H9 (cell line): Measurements from ENCODE around the gene CDC42EP3. TPM values are rescaled to one million over a fixed set of nuclear protein-coding genes. Genes with fewer than 3 reads are reported as not detected.

Source experiments
- DNase-seq: peaks from one replicate; pipeline ENCODE4 v3.0.0-alpha.2; 2017
- H2AFZ ChIP-seq: one replicate; pipeline ENCODE4 v1.6.1; 2013; ENCODE audit warnings: mild to moderate bottlenecking, low read length, control low read depth, moderate library complexity
- H2AK5ac ChIP-seq: 2 replicates; pipeline ENCODE4 v1.6.1; 2013; ENCODE audit warnings: low read length, control low read depth, mixed read lengths; ENCODE audit not compliant: insufficient read length
- H2BK120ac ChIP-seq: one replicate; pipeline ENCODE4 v1.6.1; 2013; ENCODE audit warnings: low read depth, mild to moderate bottlenecking, low read length, control low read depth, inconsistent platforms; ENCODE audit not compliant: poor library complexity, severe bottlenecking
- H2BK12ac ChIP-seq: 2 replicates; pipeline ENCODE4 v1.6.1; 2013; ENCODE audit warnings: low read length, control low read depth, mixed read lengths, low read depth; ENCODE audit not compliant: insufficient read length
- H2BK15ac ChIP-seq: 2 replicates; pipeline ENCODE4 v1.6.1; 2013; ENCODE audit warnings: low read depth, low read length, control low read depth
- H2BK20ac ChIP-seq: one replicate; pipeline ENCODE4 v1.6.1; 2013; ENCODE audit warnings: low read depth, mild to moderate bottlenecking, low read length, control low read depth, inconsistent platforms; ENCODE audit not compliant: poor library complexity, severe bottlenecking
- H2BK5ac ChIP-seq: 2 replicates; pipeline ENCODE4 v1.6.1; 2013; ENCODE audit warnings: low read length, control low read depth, mixed read lengths; ENCODE audit not compliant: insufficient read length
- H3K14ac ChIP-seq: 2 replicates; pipeline ENCODE4 v1.6.1; 2013; ENCODE audit warnings: low read length, control low read depth; ENCODE audit not compliant: insufficient read depth
- H3K18ac ChIP-seq: 2 replicates; pipeline ENCODE4 v1.6.1; 2013; ENCODE audit warnings: low read depth, mild to moderate bottlenecking, mixed read lengths, low read length, control low read depth; ENCODE audit not compliant: insufficient read length
- H3K23ac ChIP-seq: 2 replicates; pipeline ENCODE4 v1.6.1; 2013; ENCODE audit warnings: low read length, control low read depth, mixed read lengths, low read depth; ENCODE audit not compliant: insufficient read length
- H3K23me2 ChIP-seq: 2 replicates; pipeline ENCODE4 v1.6.1; 2013; ENCODE audit warnings: low read depth, mild to moderate bottlenecking, mixed read lengths, low read length, control low read depth; ENCODE audit not compliant: insufficient read length, poor library complexity, severe bottlenecking
- H3K27ac ChIP-seq: 2 replicates; pipeline ENCODE4 v1.5.1; 2013; ENCODE audit warnings: low read length, control low read depth, mixed read lengths, low read depth; ENCODE audit not compliant: insufficient read length
- H3K27me3 ChIP-seq: 2 replicates; pipeline ENCODE4 v1.6.1; 2013; ENCODE audit warnings: low read length, control low read depth, inconsistent platforms; ENCODE audit not compliant: insufficient read depth
- H3K4ac ChIP-seq: 2 replicates; pipeline ENCODE4 v1.6.1; 2013; ENCODE audit warnings: low read depth, mild to moderate bottlenecking, control low read depth, inconsistent platforms, low read length, moderate library complexity
- H3K4me1 ChIP-seq: 2 replicates; pipeline ENCODE4 v1.6.1; 2013; ENCODE audit warnings: low read length, control low read depth, inconsistent platforms; ENCODE audit not compliant: insufficient read depth
- H3K4me2 ChIP-seq: 2 replicates; pipeline ENCODE4 v1.6.1; 2013; ENCODE audit warnings: low read length, control low read depth, mixed read lengths; ENCODE audit not compliant: insufficient read length, insufficient read depth
- H3K56ac ChIP-seq: 2 replicates; pipeline ENCODE4 v1.6.1; 2013; ENCODE audit warnings: low read depth, mild to moderate bottlenecking, mixed read lengths, low read length, control low read depth; ENCODE audit not compliant: insufficient read length
- H3K79me1 ChIP-seq: 2 replicates; pipeline ENCODE4 v1.6.1; 2013; ENCODE audit warnings: low read depth, mild to moderate bottlenecking, moderate library complexity, low read length, control low read depth, inconsistent platforms; ENCODE audit not compliant: insufficient read depth, poor library complexity, severe bottlenecking
- H3K79me2 ChIP-seq: 2 replicates; pipeline ENCODE4 v1.6.1; 2013; ENCODE audit warnings: low read length, control low read depth, inconsistent platforms; ENCODE audit not compliant: insufficient read depth
- H3K9ac ChIP-seq: 2 replicates; pipeline ENCODE4 v1.6.1; 2013; ENCODE audit warnings: low read length, control low read depth, mixed read lengths; ENCODE audit not compliant: insufficient read length; ENCODE audit errors: extremely low read depth
- H3K9me3 ChIP-seq: one replicate; pipeline ENCODE4 v1.6.1; 2013; ENCODE audit warnings: low read depth, low read length, inconsistent platforms; ENCODE audit not compliant: control insufficient read depth
- H3T11ph ChIP-seq: one replicate; pipeline ENCODE4 v1.6.1; 2013; ENCODE audit warnings: mild to moderate bottlenecking, low read length, control low read depth, inconsistent platforms
- H4K20me1 ChIP-seq: one replicate; pipeline ENCODE4 v1.6.1; 2013; ENCODE audit not compliant: control insufficient read depth, insufficient read length, insufficient read depth
- H4K5ac ChIP-seq: 2 replicates; pipeline ENCODE4 v1.6.1; 2013; ENCODE audit warnings: low read depth, mild to moderate bottlenecking, mixed read lengths, low read length, control low read depth; ENCODE audit not compliant: insufficient read length
- H4K8ac ChIP-seq: replicated peaks from 2 replicates; pipeline ENCODE4 v1.6.1; 2013; ENCODE audit warnings: low read length, control low read depth, mixed read lengths, low read depth; ENCODE audit not compliant: insufficient read length
- H4K91ac ChIP-seq: 2 replicates; pipeline ENCODE4 v1.6.1; 2013; ENCODE audit warnings: low read depth, mild to moderate bottlenecking, moderate library complexity, mixed read lengths, low read length, control low read depth; ENCODE audit not compliant: insufficient read length
- H3K27ac Mint-ChIP-seq, 3 experiments: 2 replicates in 2 of 3; 3 replicates in 1 of 3; pipeline ENCODE4 v1.8.0; 2020 to 2021; ENCODE audit warnings: mixed read lengths in 3 of 3, mild to moderate bottlenecking in 1 of 3, moderate library complexity in 1 of 3
- H3K27me3 Mint-ChIP-seq: 2 replicates; pipeline ENCODE4 v1.8.0; 2021; ENCODE audit warnings: low read depth, mild to moderate bottlenecking, moderate library complexity, mixed read lengths
- H3K36me3 Mint-ChIP-seq, 3 experiments: 2 replicates in 2 of 3; 3 replicates in 1 of 3; pipeline ENCODE4 v1.8.0; 2020 to 2021; ENCODE audit warnings: low read depth in 3 of 3, mixed read lengths in 3 of 3; ENCODE audit not compliant: insufficient read depth in 1 of 3
- H3K4me1 Mint-ChIP-seq, 2 experiments: 2 replicates each; pipeline ENCODE4 v1.8.0; 2020; ENCODE audit warnings: mixed read lengths in 2 of 2
- H3K4me3 Mint-ChIP-seq, 2 experiments: 2 replicates in 1 of 2; 3 replicates in 1 of 2; pipeline ENCODE4 v1.8.0; 2020 to 2021; ENCODE audit warnings: mild to moderate bottlenecking in 2 of 2, mixed read lengths in 2 of 2, moderate library complexity in 1 of 2
- H3K9me3 Mint-ChIP-seq, 2 experiments: 2 replicates in 1 of 2; 3 replicates in 1 of 2; pipeline ENCODE4 v1.8.0; 2020; ENCODE audit warnings: mild to moderate bottlenecking in 2 of 2, mixed read lengths in 2 of 2, moderate library complexity in 1 of 2
- CTCF ChIP-seq: fragments of 200-600 bp; sonication (generic); conservative IDR thresholded peaks from 3 replicates; pipeline ENCODE4 v1.8.0; 2021; ENCODE audit warnings: antibody characterized with exemption, mild to moderate bottlenecking
- WGBS: extraction: QIAGEN DNeasy Blood & Tissue Kit; methylation state at CpG from one replicate; pipeline ENCODE4 v1.1.7; 2013; ENCODE audit warnings: missing lambda C conversion rate, low lambda C conversion rate, mixed read lengths; ENCODE audit not compliant: insufficient read length; ENCODE audit errors: extremely low coverage; 5-methylcytosine and 5-hydroxymethylcytosine counted together
- total RNA-seq: library from RNA; stranded (reverse); gene quantifications from 2 replicates; pipeline ENCODE4 v1.2.1, GENCODE V29; 2021

Gene CDC42EP3
- total RNA-seq, 1 experiment from 2014 or later: 61.5 TPM

GRCh38 chr2:37663390-37663789 is 8.1 kb downstream of the CDC42EP3 start:
- Histone ChIP-seq H2AK5ac (no peak overlapping the region), H3K27me3 (no peaks in the 10 kb centered on the region), H3K9ac (no peak overlapping the region), H2BK12ac (no peak overlapping the region), H2BK5ac (no peak overlapping the region), H3K23ac (no peak overlapping the region), H3K79me2 (peaks cover 34% of the 10 kb centered on the region; the same call in 1 of the 2 replicates), H2AFZ (no peak overlapping the region), H3K14ac (no peak overlapping the region), H3K4me1 (peaks cover 7% of the 10 kb centered on the region), H3K79me1 (peaks cover 9% of the 10 kb centered on the region), H2BK20ac (no peak overlapping the region), H3K27ac (no peak overlapping the region), H2BK15ac (no peak overlapping the region), H3K9me3 (no peaks in the 10 kb centered on the region), H4K91ac (no peak overlapping the region), H3K18ac (no peak overlapping the region), H3K56ac (no peak overlapping the region), H3K4me2 (no peak overlapping the region), H2BK120ac (no peak overlapping the region), H3T11ph (no peak overlapping the region), H3K4ac (no peak overlapping the region), H3K23me2 (no peaks in the 10 kb centered on the region), H4K20me1 (no peaks in the 10 kb centered on the region), H4K5ac (no peak overlapping the region), H4K8ac (no peak overlapping the region)
- H3K4me1 Mint-ChIP-seq: peaks cover 53 to 67% of the 10 kb centered on the region in 2 experiments
- no peaks in the 10 kb centered on the region; a peak in 1 of 5 replicates for H3K9me3 Mint-ChIP-seq
- no peak for DNase-seq
- no peak for TF ChIP-seq CTCF
- H3K4me3 Mint-ChIP-seq: no peak overlapping the region
- H3K36me3 Mint-ChIP-seq: peaks cover 18 to 67% (median 20%) of the 10 kb centered on the region in 3 experiments; a peak in 6 of 7 replicates
- peak overlapping the region in 1 of 3 experiments; percentile 10; a peak in 1 of 7 replicates for H3K27ac Mint-ChIP-seq
- no CpG with 5 or more reads among the region's 7 CpGs for WGBS
- no peaks in the 10 kb centered on the region for H3K27me3 Mint-ChIP-seq
